IgD-negative memory B cell (primary cell): ENCODE data around the gene EXOC5. TPM values are rescaled to one million over a fixed set of nuclear protein-coding genes. Genes with fewer than 3 reads are reported as not detected.
"Not testable (repeated sequence)": the region's sequence is repeated elsewhere in the genome, so short reads cannot be mapped to it uniquely, and the experiment has no call there.

ENCODE experiments used
- H3K27ac Mint-ChIP-seq, 3 donors: one replicate each; pipeline ENCODE4 v1.8.0; 2020 to 2022; ENCODE audit warnings: mild to moderate bottlenecking in 3 of 3, mixed read lengths in 3 of 3, moderate library complexity in 1 of 3
- H3K27me3 Mint-ChIP-seq: one replicate; pipeline ENCODE4 v1.8.0; 2021; ENCODE audit warnings: mixed read lengths
- H3K36me3 Mint-ChIP-seq: one replicate; pipeline ENCODE4 v1.8.0; 2020; ENCODE audit warnings: mild to moderate bottlenecking, mixed read lengths
- H3K4me1 Mint-ChIP-seq, 3 donors: one replicate each; pipeline ENCODE4 v1.8.0; 2020 to 2022; ENCODE audit warnings: mixed read lengths in 3 of 3, mild to moderate bottlenecking in 1 of 3
- H3K4me3 Mint-ChIP-seq, 4 donors: one replicate each; pipeline ENCODE4 v1.8.0; 2020 to 2022; ENCODE audit warnings: mild to moderate bottlenecking in 4 of 4, mixed read lengths in 4 of 4, moderate library complexity in 3 of 4
- H3K9me3 Mint-ChIP-seq, 3 donors: one replicate each; pipeline ENCODE4 v1.8.0; 2020 to 2021; ENCODE audit warnings: mixed read lengths in 3 of 3, mild to moderate bottlenecking in 1 of 3
- polyA plus RNA-seq: library from polyadenylated mRNA; unstranded; fragments of 300-500 nt; fragmentation: Illumina TruSeq; gene quantifications from one replicate; pipeline ENCODE4 v1.2.3, GENCODE V29; 2021

The EXOC5 gene
- polyA plus RNA-seq, 1 donor from 2014 or later = 43.8 TPM

- Mint-ChIP-seq H3K4me1 (peaks cover 0 to 3% (median 0%) of the 10 kb centered on the region in 3 donors), H3K27ac (no peak overlapping the region), H3K36me3 (peaks cover 8% of the 10 kb centered on the region), H3K27me3 (no peaks in the 10 kb centered on the region), H3K9me3 (no peaks in the 10 kb centered on the region), H3K4me3 (no peak overlapping the region)
Measured at GRCh38 chr14:57221931-57222330, 46.8 kb downstream of the EXOC5 start.

- peaks cover 0 to 1% (median 0%) of the 10 kb centered on the region in 3 donors for H3K4me1 Mint-ChIP-seq
- H3K36me3 Mint-ChIP-seq = peaks cover 26% of the 10 kb centered on the region
- H3K27me3 Mint-ChIP-seq = no peaks in the 10 kb centered on the region
- no peak overlapping the region for H3K4me3 Mint-ChIP-seq
- H3K27ac Mint-ChIP-seq = peak overlapping the region in 1 of 3 donors; percentile 16
- no peaks in the 10 kb centered on the region for H3K9me3 Mint-ChIP-seq
Measured at GRCh38 chr14:57212919-57213318, 55.8 kb downstream of the EXOC5 start.

- Mint-ChIP-seq H3K27me3 (no peaks in the 10 kb centered on the region), H3K36me3 (peaks cover 16% of the 10 kb centered on the region), H3K4me3 (no peak overlapping the region), H3K4me1 (no peaks in the 10 kb centered on the region), H3K27ac (no peak overlapping the region), H3K9me3 (no peaks in the 10 kb centered on the region)
Measured at GRCh38 chr14:57209561-57209960, 59.1 kb downstream of the EXOC5 start.

GRCh38 chr14:57205938-57206337 is 62.8 kb downstream of the EXOC5 start:
- H3K27me3 Mint-ChIP-seq = no peaks in the 10 kb centered on the region
- H3K27ac Mint-ChIP-seq = no peak overlapping the region
- no peaks in the 10 kb centered on the region for H3K9me3 Mint-ChIP-seq
- H3K4me3 Mint-ChIP-seq = no peak overlapping the region
- no peaks in the 10 kb centered on the region for H3K4me1 Mint-ChIP-seq
- no peaks in the 10 kb centered on the region for H3K36me3 Mint-ChIP-seq

GRCh38 chr14:57202672-57203071 is 66.0 kb downstream of the EXOC5 start:
- H3K27me3 Mint-ChIP-seq, H3K4me3 Mint-ChIP-seq, H3K27ac Mint-ChIP-seq, H3K9me3 Mint-ChIP-seq, H3K4me1 Mint-ChIP-seq, H3K36me3 Mint-ChIP-seq: not testable (repeated sequence)

- H3K4me1 Mint-ChIP-seq = no peaks in the 10 kb centered on the region
- no peaks in the 10 kb centered on the region for H3K9me3 Mint-ChIP-seq
- no peak overlapping the region for H3K4me3 Mint-ChIP-seq
- H3K27me3 Mint-ChIP-seq = peaks cover 3% of the 10 kb centered on the region
- no peaks in the 10 kb centered on the region for H3K36me3 Mint-ChIP-seq
- no peak overlapping the region for H3K27ac Mint-ChIP-seq
Measured at GRCh38 chr14:57199921-57200320, 68.8 kb downstream of the EXOC5 start.

- Mint-ChIP-seq H3K27ac (no peak overlapping the region), H3K4me1 (no peaks in the 10 kb centered on the region), H3K36me3 (no peaks in the 10 kb centered on the region), H3K4me3 (no peak overlapping the region), H3K9me3 (no peaks in the 10 kb centered on the region), H3K27me3 (peaks cover 3% of the 10 kb centered on the region)
Measured at GRCh38 chr14:57189070-57189469, 79.6 kb downstream of the EXOC5 start.

GRCh38 chr14:57182760-57183503 is 85.8 kb downstream of the EXOC5 start:
- Mint-ChIP-seq H3K4me1 (peaks cover 0 to 3% (median 0%) of the 10 kb centered on the region in 3 donors), H3K27ac (no peak overlapping the region), H3K36me3 (peaks cover 2% of the 10 kb centered on the region), H3K4me3 (no peak overlapping the region), H3K9me3 (no peaks in the 10 kb centered on the region), H3K27me3 (peaks cover 2% of the 10 kb centered on the region)

GRCh38 chr14:57179273-57179672 is 89.4 kb downstream of the EXOC5 start:
- peaks cover 2% of the 10 kb centered on the region for H3K27me3 Mint-ChIP-seq
- H3K27ac Mint-ChIP-seq = no peak overlapping the region
- no peak overlapping the region for H3K4me3 Mint-ChIP-seq
- H3K4me1 Mint-ChIP-seq = peaks cover 0 to 3% (median 0%) of the 10 kb centered on the region in 3 donors
- no peaks in the 10 kb centered on the region for H3K9me3 Mint-ChIP-seq
- H3K36me3 Mint-ChIP-seq = peaks cover 2% of the 10 kb centered on the region

GRCh38 chr14:57174466-57174865 is 94.2 kb downstream of the EXOC5 start:
- H3K4me3 Mint-ChIP-seq = no peak overlapping the region
- no peaks in the 10 kb centered on the region for H3K9me3 Mint-ChIP-seq
- H3K4me1 Mint-ChIP-seq = no peaks in the 10 kb centered on the region
- peaks cover 3% of the 10 kb centered on the region for H3K27me3 Mint-ChIP-seq
- no peaks in the 10 kb centered on the region for H3K36me3 Mint-ChIP-seq
- H3K27ac Mint-ChIP-seq = no peak overlapping the region

GRCh38 chr14:57171903-57172302 is 96.8 kb downstream of the EXOC5 start:
- Mint-ChIP-seq H3K36me3 (no peaks in the 10 kb centered on the region), H3K4me1 (no peaks in the 10 kb centered on the region), H3K27me3 (peaks cover 3% of the 10 kb centered on the region), H3K9me3 (no peaks in the 10 kb centered on the region), H3K4me3 (no peak overlapping the region), H3K27ac (no peak overlapping the region)

- Mint-ChIP-seq H3K36me3 (no peaks in the 10 kb centered on the region), H3K9me3 (no peaks in the 10 kb centered on the region), H3K4me3 (no peak overlapping the region), H3K27me3 (peaks cover 3% of the 10 kb centered on the region), H3K4me1 (no peaks in the 10 kb centered on the region), H3K27ac (no peak overlapping the region)
Measured at GRCh38 chr14:57171363-57171762, 97.3 kb downstream of the EXOC5 start.

GRCh38 chr14:57169901-57170300 is 98.8 kb downstream of the EXOC5 start:
- peak overlapping the region in 1 of 3 donors; percentile 20 for H3K27ac Mint-ChIP-seq
- no peak overlapping the region for H3K4me3 Mint-ChIP-seq
- no peaks in the 10 kb centered on the region for H3K4me1 Mint-ChIP-seq
- no peaks in the 10 kb centered on the region for H3K9me3 Mint-ChIP-seq
- H3K27me3 Mint-ChIP-seq = peaks cover 3% of the 10 kb centered on the region
- H3K36me3 Mint-ChIP-seq = no peaks in the 10 kb centered on the region

- Mint-ChIP-seq H3K36me3 (no peaks in the 10 kb centered on the region), H3K27ac (no peak overlapping the region), H3K4me3 (no peak overlapping the region), H3K27me3 (peaks cover 3% of the 10 kb centered on the region), H3K9me3 (no peaks in the 10 kb centered on the region), H3K4me1 (no peaks in the 10 kb centered on the region)
Measured at GRCh38 chr14:57168138-57168679, 100.5 kb downstream of the EXOC5 start.

GRCh38 chr14:57161583-57162234 is 107.0 kb downstream of the EXOC5 start:
- Mint-ChIP-seq H3K36me3 (no peaks in the 10 kb centered on the region), H3K27me3 (peaks cover 5% of the 10 kb centered on the region), H3K9me3 (no peaks in the 10 kb centered on the region), H3K4me1 (peaks cover 0 to 3% (median 1%) of the 10 kb centered on the region in 3 donors), H3K4me3 (no peak overlapping the region), H3K27ac (no peak overlapping the region)

- H3K36me3 Mint-ChIP-seq = peaks cover 2% of the 10 kb centered on the region
- H3K9me3 Mint-ChIP-seq = no peaks in the 10 kb centered on the region
- peaks cover 0 to 3% (median 1%) of the 10 kb centered on the region in 3 donors for H3K4me1 Mint-ChIP-seq
Measured at GRCh38 chr14:57160333-57160732, 108.4 kb downstream of the EXOC5 start.

More at GRCh38 chr14:57160333-57160732, 108.4 kb downstream of the EXOC5 start:
- H3K27ac Mint-ChIP-seq = no peak overlapping the region
- H3K4me3 Mint-ChIP-seq = no peak overlapping the region
- H3K27me3 Mint-ChIP-seq = peaks cover 5% of the 10 kb centered on the region
